GM12878 (cell line): Measurements from ENCODE around the gene FAM193A. TPM values are rescaled to one million over a fixed set of nuclear protein-coding genes. Genes with fewer than 3 reads are reported as not detected.

ENCODE experiments used
- ATAC-seq: fragments of 200-7000 bp; cut with Tn5 transposase; 3 replicates; pipeline ENCODE4 v1.9.1; 2020; ENCODE audit warnings: mild to moderate bottlenecking, moderate library complexity
- BruUV-seq: library from RNA; stranded (reverse); fragments of 400-500 nt; replicated peaks from 2 replicates; lab custom pipeline; 2021; lab: Mats Ljungman, UMichigan
- CTCF ChIA-PET: fragments of 300-600 bp; sonication (Branson Sonifier 250); formaldehyde crosslinking; extraction: SDS; loops from one replicate; lab custom pipeline; 2021; ENCODE audit warnings: inconsistent platforms; lab: Yijun Ruan, JAX
- POLR2A ChIA-PET: fragments of 350-600 bp; formaldehyde crosslinking; extraction: SDS; loops from one replicate; lab custom pipeline; 2021; ENCODE audit warnings: inconsistent platforms; lab: Charles Lee
- RAD21 ChIA-PET: fragments of 300-600 bp; sonication (Branson Sonifier 250); formaldehyde crosslinking; loops from one replicate; lab custom pipeline; 2023; ENCODE audit warnings: antibody characterized with exemption; ENCODE audit not compliant: unreplicated experiment; lab: Charles Lee
- SMC1A ChIA-PET: fragments of 300-600 bp; sonication (Branson Sonifier 250); formaldehyde crosslinking; loops from one replicate; lab custom pipeline; 2023; ENCODE audit not compliant: unreplicated experiment, uncharacterized antibody; lab: Charles Lee
- DNase-seq: peaks from one replicate; pipeline ENCODE4 v3.0.0-alpha.2; 2011; ENCODE audit warnings: low read depth, low spot score
- FAIRE-seq: peaks from 3 replicates; lab custom pipeline; 2011; peaks lifted over from hg19 to GRCh38; lab: Jason Lieb, UNC
- H2AFZ ChIP-seq: 2 replicates; pipeline ENCODE4 v1.6.0; 2011; ENCODE audit warnings: low read depth, low read length, control low read depth; ENCODE audit not compliant: control insufficient read depth
- H3K27ac ChIP-seq: 2 replicates; pipeline ENCODE4 v1.5.1; 2011; ENCODE audit warnings: control low read depth; ENCODE audit not compliant: control insufficient read depth, insufficient read depth
- H3K27me3 ChIP-seq, 2 experiments: replicated peaks in 1 of 2; 2 replicates each; pipeline versions ENCODE4 v1.6.0 to v1.6.1; 2011; ENCODE audit warnings: low read length in 1 of 2; ENCODE audit not compliant: control insufficient read depth in 2 of 2, insufficient read depth in 2 of 2
- H3K36me3 ChIP-seq, 2 experiments: 2 replicates each; pipeline ENCODE4 v1.5.1; 2011; ENCODE audit warnings: low read length in 1 of 2; ENCODE audit not compliant: control insufficient read depth in 2 of 2, insufficient read depth in 2 of 2
- H3K4me1 ChIP-seq: 2 replicates; pipeline ENCODE4 v1.6.1; 2011; ENCODE audit warnings: mild to moderate bottlenecking, low read length, moderate library complexity, mixed read lengths; ENCODE audit not compliant: control insufficient read depth, insufficient read depth
- H3K4me2 ChIP-seq: 2 replicates; pipeline ENCODE4 v1.6.0; 2011; ENCODE audit warnings: control low read depth; ENCODE audit not compliant: control insufficient read depth, insufficient read depth
- H3K4me3 ChIP-seq: fragments of 200-600 bp; sonication (generic); 2 replicates; pipeline ENCODE4 v1.5.1; 2016
- H3K79me2 ChIP-seq: 2 replicates; pipeline ENCODE4 v1.6.0; 2011; ENCODE audit warnings: low read length; ENCODE audit not compliant: control insufficient read depth, insufficient read depth
- H3K9ac ChIP-seq: 2 replicates; pipeline ENCODE4 v1.8.0; 2011; ENCODE audit warnings: low read length, control low read depth, mixed read lengths; ENCODE audit not compliant: control insufficient read depth, insufficient read depth
- H3K9me3 ChIP-seq: replicated peaks from 3 replicates; pipeline ENCODE4 v1.5.1; 2011; ENCODE audit warnings: mild to moderate bottlenecking, low read length; ENCODE audit not compliant: control insufficient read depth, insufficient read depth
- H4K20me1 ChIP-seq: 2 replicates; pipeline ENCODE4 v1.6.0; 2011; ENCODE audit not compliant: control insufficient read depth, insufficient read depth
- EP300 ChIP-seq, 2 experiments: fragments of 150-350 bp in 1 of 2; IDR thresholded peaks; 2 replicates each; pipeline ENCODE4 v1.6.1; 2011 to 2012; ENCODE audit warnings: low read depth in 2 of 2, low read length in 2 of 2, borderline replicate concordance in 1 of 2, improper control_type of control experiment in 1 of 2, inconsistent platforms in 1 of 2; ENCODE audit not compliant: control insufficient read depth in 1 of 2
- ETV6 ChIP-seq, 2 experiments: fragments of 450-650 bp in 1 of 2; IDR thresholded peaks in 1 of 2; conservative IDR thresholded peaks in 1 of 2; 2 replicates each; pipeline ENCODE4 v1.6.1; 2014; ENCODE audit warnings: antibody characterized with exemption in 1 of 2, borderline replicate concordance in 1 of 2, low read depth in 1 of 2, mild to moderate bottlenecking in 1 of 2, moderate library complexity in 1 of 2
- FOXK2 ChIP-seq: fragments of 450-650 bp; IDR thresholded peaks from 2 replicates; pipeline ENCODE4 v1.6.1; 2017; ENCODE audit warnings: mild to moderate bottlenecking, moderate library complexity
- HDAC2 ChIP-seq: fragments of 200-600 bp; sonication (generic); IDR thresholded peaks from 2 replicates; pipeline ENCODE4 v1.6.1; 2017
- HDAC6 ChIP-seq: fragments of 200-600 bp; sonication (generic); IDR thresholded peaks from one replicate; pipeline ENCODE4 v1.8.0; 2017; ENCODE audit warnings: antibody characterized with exemption; ENCODE audit not compliant: unreplicated experiment
- LARP7 ChIP-seq: fragments of 450-650 bp; IDR thresholded peaks from 2 replicates; pipeline ENCODE4 v1.6.1; 2017; ENCODE audit warnings: mild to moderate bottlenecking
- NBN ChIP-seq: fragments of 450-650 bp; IDR thresholded peaks from 2 replicates; pipeline ENCODE4 v1.6.1; 2016
- NR2C1 ChIP-seq: fragments of 450-650 bp; IDR thresholded peaks from 2 replicates; pipeline ENCODE4 v1.6.1; 2017; ENCODE audit warnings: antibody characterized with exemption, mild to moderate bottlenecking, moderate library complexity
- TCF12 ChIP-seq: IDR thresholded peaks from 2 replicates; pipeline ENCODE4 v1.6.1; 2011; ENCODE audit warnings: low read depth, mild to moderate bottlenecking, low read length
- WGBS: methylation state at CpG from one replicate; pipeline ENCODE4 v1.1.6; 2016; ENCODE audit warnings: low lambda C conversion rate; ENCODE audit not compliant: insufficient replicate concordance, insufficient coverage; ENCODE audit errors: missing lambda C conversion rate; 5-methylcytosine and 5-hydroxymethylcytosine counted together
- in situ Hi-C: fragments of 300-500 bp; cut with MboI; formaldehyde crosslinking; loops from 9 replicates; pipeline ENCODE4 v1.14.3; 2018; ENCODE audit warnings: mixed read lengths
- intact Hi-C: fragments of 100-400 bp; cut with micrococcal nuclease; formaldehyde crosslinking; loops from one replicate; pipeline ENCODE4 v1.14.2; 2022; ENCODE audit not compliant: unreplicated experiment
- polyA plus RNA-seq, 11 experiments: library from polyadenylated mRNA; depleted of rRNA in 4 of 11; unstranded in 6 of 11; stranded (reverse) in 5 of 11; fragments of >200 nt; fragmentation: Nextera tagmentation in 4 of 11; fragmentation: Illumina TruSeq in 1 of 11; extraction: Ambion mirVana in 4 of 11; extraction: Trizol in 1 of 11; gene quantifications; 1 replicate in 1 of 11; 2 replicates in 10 of 11; pipeline versions ENCODE4 v1.2.1 to v1.2.3, GENCODE V29; 2011 to 2016; ENCODE audit warnings: inconsistent platforms in 2 of 11, missing spikeins in 2 of 11, low read depth in 1 of 11
- total RNA-seq, 4 experiments: library from RNA; depleted of rRNA in 3 of 4; stranded (reverse); fragments of >200 nt in 3 of 4; fragmentation: Illumina TruSeq in 1 of 4; extraction: Trizol in 1 of 4; gene quantifications; 2 replicates each; pipeline versions ENCODE4 v1.2.1 to v1.2.3, GENCODE V29; 2013 to 2021

The FAM193A gene
- total and polyA plus RNA-seq, 10 of the 15 experiments (the other 5 are each of a cell fraction or from before 2014, with no cell fraction given): 0.52 to 23.3 (median 7.4) TPM

GRCh38 chr4:2638730-2639129 is 102.3 kb downstream of the FAM193A start (continued):
- no peak for TF ChIP-seq ETV6 (conservative IDR thresholded peaks at IDR 0.05 in 1 of 2, IDR thresholded peaks at IDR 0.05 in 1 of 2; ENCODE audit: borderline replicate concordance in 1 of 2, low read depth in 1 of 2)
- no peak for TF ChIP-seq HDAC6
- TF ChIP-seq LARP7: no peak
- no peak for TF ChIP-seq HDAC2
- TF ChIP-seq FOXK2: no peak

GRCh38 chr4:2642968-2643367 is 106.5 kb downstream of the FAM193A start:
- FAIRE-seq: no peak
- Histone ChIP-seq H2AFZ (no peak overlapping the region), H3K27ac (no peak overlapping the region), H3K9me3 (no peaks in the 10 kb centered on the region), H3K4me1 (no peaks in the 10 kb centered on the region), H3K36me3 (peaks cover 25 to 30% of the 10 kb centered on the region in 2 experiments), H3K27me3 (no peaks in the 10 kb centered on the region)
- RAD21 ChIA-PET: no interaction called here
- SMC1A ChIA-PET: interaction anchor here (0.7 kb wide), 1 partner anchor 9 kb away, joined by 3 read pairs; no protein-coding TSS in a partner anchor
- ATAC-seq: no peak
- no TSS peak for BruUV-seq
- in situ Hi-C loops: no loop called here
- POLR2A ChIA-PET: no interaction called here
- TF ChIP-seq NR2C1 (no peak), EP300 (IDR thresholded peaks at IDR 0.05; ENCODE audit: borderline replicate concordance in 1 of 2, control insufficient read depth in 1 of 2, low read depth in 2 of 2, low read length in 2 of 2) (no peak), TCF12 (no peak), NBN (no peak)
- TF ChIP-seq, all 136 proteins: peak for 0
- DNase-seq: no peak
- CTCF ChIA-PET: no interaction called here
- 82% methylated on average over 7 of the region's 7 CpGs for WGBS
- Histone ChIP-seq H3K4me2 (no peak overlapping the region), H3K9ac (no peak overlapping the region), H3K4me3 (no peak overlapping the region), H4K20me1 (no peaks in the 10 kb centered on the region), H3K79me2 (no peaks in the 10 kb centered on the region)
- intact Hi-C loops: no loop called here
